SU-DHL-6 (cell line): ENCODE data around the gene PLAAT2.

ENCODE experiments used
- CTCF ChIP-seq: fragments of 200-600 bp; sonication (generic); IDR thresholded peaks from one replicate; pipeline ENCODE4 v1.5.1; 2017; ENCODE audit warnings: antibody characterized with exemption, mild to moderate bottlenecking, low read length, moderate library complexity; ENCODE audit not compliant: insufficient read depth, poor library complexity, severe bottlenecking
- EZH2phosphoT487 ChIP-seq: fragments of 200-600 bp; sonication (generic), shearing (Covaris generic); conservative IDR thresholded peaks from 2 replicates; pipeline ENCODE4 v1.6.1; 2018; ENCODE audit warnings: mild to moderate bottlenecking, antibody characterized with exemption, low read length, moderate library complexity, mixed read lengths

GRCh38 chr11:63611395-63611747 is 48.2 kb upstream of the PLAAT2 start:
- no peak for TF ChIP-seq EZH2phosphoT487
- no peak for TF ChIP-seq CTCF
